HepG2 (cell line): ENCODE data around the gene MAGT1. TPM values are rescaled to one million over a fixed set of nuclear protein-coding genes. Genes with fewer than 3 reads are reported as not detected.
"Not testable (repeated sequence)": the region's sequence is repeated elsewhere in the genome, so short reads cannot be mapped to it uniquely, and the experiment has no call there.

Experiments used
- ATAC-seq: fragments of 200-7000 bp; cut with Tn5 transposase; 3 replicates; pipeline ENCODE4 v1.9.1; 2020; ENCODE audit warnings: mild to moderate bottlenecking, moderate library complexity
- BruUV-seq: library from RNA; stranded (reverse); fragments of 400-500 nt; replicated peaks from 2 replicates; lab custom pipeline; 2021; lab: Mats Ljungman, UMichigan
- CTCF ChIA-PET: fragments of 300-600 bp; formaldehyde crosslinking; extraction: SDS; loops from one replicate; lab custom pipeline; 2021; ENCODE audit warnings: low total read pairs, inconsistent platforms, low intra/inter-chr PET ratio; lab: Yijun Ruan, JAX
- POLR2A ChIA-PET: fragments of 350-600 bp; sonication (Branson Sonifier 250); formaldehyde crosslinking; loops from one replicate; lab custom pipeline; 2020; ENCODE audit warnings: antibody characterized with exemption, inconsistent platforms; lab: Yijun Ruan, JAX
- DNase-seq: peaks from one replicate; pipeline ENCODE4 v3.0.0-alpha.2; 2015; ENCODE audit warnings: low spot score
- FAIRE-seq: peaks from 3 replicates; lab custom pipeline; 2011; peaks lifted over from hg19 to GRCh38; lab: Jason Lieb, UNC
- H2AFZ ChIP-seq: one replicate; pipeline ENCODE4 v1.6.1; 2011; ENCODE audit warnings: low read length, inconsistent platforms
- H3K27ac ChIP-seq: fragments of 300-600 bp; 3 replicates; pipeline ENCODE4 v1.8.0; 2011; ENCODE audit warnings: mixed run types, mild to moderate bottlenecking, mixed read lengths, low read length, inconsistent platforms; ENCODE audit not compliant: insufficient read depth; ENCODE audit errors: extremely low read length
- H3K27me3 ChIP-seq, 2 experiments: fragments of 200-600 bp in 1 of 2; 2 replicates in 1 of 2; 3 replicates in 1 of 2; pipeline versions ENCODE4 v1.6.0 to v1.8.0; 2011; ENCODE audit warnings: low read length in 2 of 2, mild to moderate bottlenecking in 2 of 2, moderate library complexity in 2 of 2, inconsistent platforms in 1 of 2; ENCODE audit not compliant: insufficient read depth in 2 of 2, control insufficient read depth in 1 of 2
- H3K36me3 ChIP-seq, 2 experiments: fragments of 200-600 bp in 1 of 2; replicated peaks in 1 of 2; 2 replicates in 1 of 2; 3 replicates in 1 of 2; pipeline versions ENCODE4 v1.5.1 to v1.8.0; 2011; ENCODE audit warnings: low read length in 2 of 2, inconsistent platforms in 1 of 2; ENCODE audit not compliant: insufficient read depth in 2 of 2, control insufficient read depth in 1 of 2
- H3K4me1 ChIP-seq: 2 replicates; pipeline ENCODE4 v1.5.1; 2012; ENCODE audit warnings: low read length, inconsistent platforms; ENCODE audit not compliant: insufficient read depth
- H3K4me2 ChIP-seq: 2 replicates; pipeline ENCODE4 v1.6.0; 2011; ENCODE audit warnings: low read depth, low read length, inconsistent platforms
- H3K4me3 ChIP-seq, 3 experiments: fragments of 200-600 bp in 1 of 3; sonication (generic), shearing (Covaris generic) in 1 of 3; replicated peaks in 1 of 3; 2 replicates each; pipeline ENCODE4 v1.5.1; 2011 to 2016; ENCODE audit warnings: low read length in 3 of 3, inconsistent platforms in 2 of 3, low read depth in 2 of 3, mild to moderate bottlenecking in 2 of 3, control low read depth in 1 of 3, mixed read lengths in 1 of 3; ENCODE audit not compliant: insufficient read depth in 1 of 3
- H3K79me2 ChIP-seq: one replicate; pipeline ENCODE4 v1.6.1; 2011; ENCODE audit warnings: low read length, inconsistent platforms; ENCODE audit not compliant: insufficient read depth
- H3K9ac ChIP-seq: 2 replicates; pipeline ENCODE4 v1.6.0; 2011; ENCODE audit warnings: mild to moderate bottlenecking, low read depth, low read length, inconsistent platforms; ENCODE audit not compliant: insufficient read depth
- H3K9me3 ChIP-seq: 2 replicates; pipeline ENCODE4 v1.5.1; 2012; ENCODE audit warnings: mild to moderate bottlenecking, low read length
- H4K20me1 ChIP-seq: 2 replicates; pipeline ENCODE4 v1.6.0; 2011; ENCODE audit warnings: inconsistent platforms, mild to moderate bottlenecking, low read length, moderate library complexity; ENCODE audit not compliant: insufficient read depth
- E2F1 ChIP-seq: sonication (generic); formaldehyde crosslinking; IDR thresholded peaks from 2 replicates; pipeline ENCODE4 v1.5.0; 2020; ENCODE audit warnings: missing genetic modification reagents
- FOSL2 ChIP-seq: sonication (generic); formaldehyde crosslinking; IDR thresholded peaks from 2 replicates; pipeline ENCODE4 v1.4.0; 2020; ENCODE audit warnings: missing genetic modification reagents
- KLF16 ChIP-seq, 2 experiments: sonication (generic) in 1 of 2; formaldehyde crosslinking in 1 of 2; IDR thresholded peaks; 2 replicates each; pipeline versions ENCODE4 v1.6.1 to v1.8.0; 2016 to 2023; ENCODE audit warnings: missing genetic modification reagents in 2 of 2, missing compliant biosample characterization in 1 of 2
- MAX ChIP-seq: IDR thresholded peaks from 2 replicates; pipeline ENCODE4 v1.6.1; 2012; ENCODE audit warnings: inconsistent platforms
- NCOR1 ChIP-seq: fragments of 200-600 bp; sonication (generic); IDR thresholded peaks from 2 replicates; pipeline ENCODE4 v1.7.0; 2017; ENCODE audit warnings: antibody characterized with exemption, low read length, borderline replicate concordance
- NFIB ChIP-seq: sonication (generic); formaldehyde crosslinking; IDR thresholded peaks from 2 replicates; pipeline ENCODE4 v1.9.0; 2021; ENCODE audit warnings: missing genetic modification reagents, mild to moderate bottlenecking, borderline replicate concordance
- POLR2AphosphoS5 ChIP-seq: IDR thresholded peaks from 2 replicates; pipeline ENCODE4 v1.6.1; 2012; ENCODE audit warnings: low read depth, low read length
- TBL1XR1 ChIP-seq: fragments of 150-350 bp; IDR thresholded peaks from 2 replicates; pipeline ENCODE4 v1.6.1; 2014; ENCODE audit warnings: borderline replicate concordance, low read length; ENCODE audit not compliant: partially characterized antibody
- TGIF2 ChIP-seq: IDR thresholded peaks from 2 replicates; pipeline ENCODE4 v1.6.1; 2016; ENCODE audit warnings: control low read depth, missing compliant biosample characterization
- ZMYM4 ChIP-seq: sonication (generic); formaldehyde crosslinking; IDR thresholded peaks from 2 replicates; pipeline ENCODE4 v1.8.1; 2023; ENCODE audit warnings: mild to moderate bottlenecking, missing genetic modification reagents
- ZNF274 ChIP-seq: sonication (generic); formaldehyde crosslinking; IDR thresholded peaks from 2 replicates; pipeline ENCODE4 v1.5.1; 2020; ENCODE audit warnings: mild to moderate bottlenecking, missing genetic modification reagents
- ZNF468 ChIP-seq: sonication (generic); formaldehyde crosslinking; IDR thresholded peaks from 2 replicates; pipeline ENCODE4 v1.8.0; 2022; ENCODE audit warnings: mild to moderate bottlenecking, moderate library complexity, missing genetic modification reagents
- ZUFSP ChIP-seq: sonication (generic); formaldehyde crosslinking; IDR thresholded peaks from 2 replicates; pipeline ENCODE4 v1.9.0; 2021; ENCODE audit warnings: missing genetic modification reagents, mild to moderate bottlenecking, borderline replicate concordance
- WGBS: methylation state at CpG from one replicate; pipeline ENCODE4 v1.1.6; 2017; ENCODE audit warnings: low lambda C conversion rate; 5-methylcytosine and 5-hydroxymethylcytosine counted together
- in situ Hi-C: cut with HindIII; loops from 2 replicates; pipeline ENCODE4 v1.10.0; 2017; ENCODE audit warnings: low pct_unique_long_range_greater_than_20kb; ENCODE audit not compliant: extremely low pct_ligation_motif_present
- intact Hi-C: fragments of 100-400 bp; cut with micrococcal nuclease; formaldehyde crosslinking; loops from one replicate; pipeline ENCODE4 v1.10.0; 2022; ENCODE audit not compliant: unreplicated experiment
- polyA plus RNA-seq, 8 experiments: library from polyadenylated mRNA; depleted of rRNA in 3 of 8; stranded (reverse) in 7 of 8; unstranded in 1 of 8; fragments of >200 nt; fragmentation: Illumina TruSeq in 4 of 8; extraction: Trizol in 4 of 8; gene quantifications; 2 replicates each; pipeline versions ENCODE4 v1.2.1 to v1.2.3, GENCODE V29; 2011 to 2016; ENCODE audit warnings: low read depth in 4 of 8, missing spikeins in 1 of 8, mixed read lengths in 1 of 8; ENCODE audit not compliant: insufficient read depth in 1 of 8
- total RNA-seq, 5 experiments: library from RNA; depleted of rRNA; stranded (reverse); fragments of >200 nt; fragmentation: Illumina TruSeq; extraction: Trizol; gene quantifications; 2 replicates each; pipeline ENCODE4 v1.2.3, GENCODE V29; 2016; ENCODE audit warnings: low read depth in 1 of 5
- TF ChIP-seq, protein P1 (sequence below): sonication (generic); formaldehyde crosslinking; IDR thresholded peaks from 2 replicates; pipeline ENCODE4 v1.4.0; 2020; ENCODE audit warnings: missing genetic modification reagents, borderline replicate concordance

MAGT1 gene
- total and polyA plus RNA-seq, 2 of the 13 experiments (the other 11 are each of a cell fraction or from before 2014, with no cell fraction given) = 38.0 to 75.0 TPM

DNA sequence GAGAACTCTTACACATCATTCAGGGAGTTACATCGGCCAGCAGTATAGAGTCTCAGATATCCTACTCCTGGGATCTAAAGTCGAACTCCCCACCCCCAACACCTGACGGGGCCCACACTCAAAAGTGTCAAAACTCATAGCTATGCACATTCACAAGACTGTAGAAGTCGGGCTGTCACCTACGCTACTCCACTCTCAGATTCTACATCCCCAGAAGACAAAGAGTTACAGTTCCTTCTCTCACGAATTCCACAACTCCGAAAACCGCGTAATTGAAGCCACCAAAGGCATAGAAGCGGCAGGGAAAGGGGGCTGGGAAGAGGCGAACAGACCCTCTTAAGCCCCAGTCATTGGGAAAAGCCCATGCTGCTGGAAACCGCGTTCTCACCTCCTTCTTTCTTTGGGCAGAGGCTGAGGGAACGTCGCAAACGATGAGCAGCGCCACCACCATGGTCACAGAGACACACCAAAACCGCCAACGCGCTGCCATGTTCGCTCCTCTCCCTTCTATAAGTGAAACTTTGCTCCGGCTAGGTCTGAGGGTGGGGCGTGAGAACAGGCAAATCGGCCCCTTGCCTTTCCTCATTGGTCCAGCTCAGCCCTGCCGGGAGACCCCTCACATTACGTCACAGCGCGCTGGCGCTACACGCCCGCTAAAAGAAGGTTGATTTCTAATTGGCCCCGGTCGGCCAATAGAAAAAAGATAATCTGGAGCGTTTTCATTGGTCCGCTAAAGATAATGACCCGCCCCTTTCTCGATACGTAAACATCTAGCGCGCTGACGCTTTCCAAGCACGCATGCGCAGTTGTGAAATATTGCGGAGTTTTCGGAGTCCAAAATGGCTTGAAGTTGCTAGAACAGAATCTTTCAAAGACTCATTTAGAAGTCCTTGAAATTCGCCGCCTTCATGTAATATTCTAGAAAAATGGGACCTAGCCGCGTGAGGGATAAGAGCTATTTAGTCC, at the start of gene MAGT1 (continued):
- TF ChIP-seq, protein P1, sequence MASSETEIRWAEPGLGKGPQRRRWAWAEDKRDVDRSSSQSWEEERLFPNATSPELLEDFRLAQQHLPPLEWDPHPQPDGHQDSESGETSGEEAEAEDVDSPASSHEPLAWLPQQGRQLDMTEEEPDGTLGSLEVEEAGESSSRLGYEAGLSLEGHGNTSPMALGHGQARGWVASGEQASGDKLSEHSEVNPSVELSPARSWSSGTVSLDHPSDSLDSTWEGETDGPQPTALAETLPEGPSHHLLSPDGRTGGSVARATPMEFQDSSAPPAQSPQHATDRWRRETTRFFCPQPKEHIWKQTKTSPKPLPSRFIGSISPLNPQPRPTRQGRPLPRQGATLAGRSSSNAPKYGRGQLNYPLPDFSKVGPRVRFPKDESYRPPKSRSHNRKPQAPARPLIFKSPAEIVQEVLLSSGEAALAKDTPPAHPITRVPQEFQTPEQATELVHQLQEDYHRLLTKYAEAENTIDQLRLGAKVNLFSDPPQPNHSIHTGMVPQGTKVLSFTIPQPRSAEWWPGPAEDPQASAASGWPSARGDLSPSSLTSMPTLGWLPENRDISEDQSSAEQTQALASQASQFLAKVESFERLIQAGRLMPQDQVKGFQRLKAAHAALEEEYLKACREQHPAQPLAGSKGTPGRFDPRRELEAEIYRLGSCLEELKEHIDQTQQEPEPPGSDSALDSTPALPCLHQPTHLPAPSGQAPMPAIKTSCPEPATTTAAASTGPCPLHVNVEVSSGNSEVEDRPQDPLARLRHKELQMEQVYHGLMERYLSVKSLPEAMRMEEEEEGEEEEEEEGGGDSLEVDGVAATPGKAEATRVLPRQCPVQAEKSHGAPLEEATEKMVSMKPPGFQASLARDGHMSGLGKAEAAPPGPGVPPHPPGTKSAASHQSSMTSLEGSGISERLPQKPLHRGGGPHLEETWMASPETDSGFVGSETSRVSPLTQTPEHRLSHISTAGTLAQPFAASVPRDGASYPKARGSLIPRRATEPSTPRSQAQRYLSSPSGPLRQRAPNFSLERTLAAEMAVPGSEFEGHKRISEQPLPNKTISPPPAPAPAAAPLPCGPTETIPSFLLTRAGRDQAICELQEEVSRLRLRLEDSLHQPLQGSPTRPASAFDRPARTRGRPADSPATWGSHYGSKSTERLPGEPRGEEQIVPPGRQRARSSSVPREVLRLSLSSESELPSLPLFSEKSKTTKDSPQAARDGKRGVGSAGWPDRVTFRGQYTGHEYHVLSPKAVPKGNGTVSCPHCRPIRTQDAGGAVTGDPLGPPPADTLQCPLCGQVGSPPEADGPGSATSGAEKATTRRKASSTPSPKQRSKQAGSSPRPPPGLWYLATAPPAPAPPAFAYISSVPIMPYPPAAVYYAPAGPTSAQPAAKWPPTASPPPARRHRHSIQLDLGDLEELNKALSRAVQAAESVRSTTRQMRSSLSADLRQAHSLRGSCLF (CRISPR knock-in tag) = no peak
- TF ChIP-seq KLF16 (CRISPR knock-in tag; IDR thresholded peaks at IDR 0.05) (0 out of 4 replicates have a peak, but pooled peaks of 1 of the 2 experiments have one; percentile 37), NCOR1 (no peak), MAX (peak; percentile 24; the same call in 1 of the 2 replicates), ZUFSP (CRISPR knock-in tag) (no peak), TBL1XR1 (no peak), FOSL2 (CRISPR knock-in tag) (0 out of 2 replicates have a peak, but pooled peaks have one; percentile 19), ZMYM4 (CRISPR knock-in tag) (peak; percentile 71), ZNF468 (CRISPR knock-in tag) (no peak), POLR2AphosphoS5 (peak; percentile 81), ZNF274 (CRISPR knock-in tag) (no peak), TGIF2 (CRISPR knock-in tag) (peak; percentile 69; the same call in 1 of the 2 replicates), E2F1 (CRISPR knock-in tag) (0 out of 2 replicates have a peak, but pooled peaks have one; percentile 29), NFIB (CRISPR knock-in tag) (no peak)

DNA sequence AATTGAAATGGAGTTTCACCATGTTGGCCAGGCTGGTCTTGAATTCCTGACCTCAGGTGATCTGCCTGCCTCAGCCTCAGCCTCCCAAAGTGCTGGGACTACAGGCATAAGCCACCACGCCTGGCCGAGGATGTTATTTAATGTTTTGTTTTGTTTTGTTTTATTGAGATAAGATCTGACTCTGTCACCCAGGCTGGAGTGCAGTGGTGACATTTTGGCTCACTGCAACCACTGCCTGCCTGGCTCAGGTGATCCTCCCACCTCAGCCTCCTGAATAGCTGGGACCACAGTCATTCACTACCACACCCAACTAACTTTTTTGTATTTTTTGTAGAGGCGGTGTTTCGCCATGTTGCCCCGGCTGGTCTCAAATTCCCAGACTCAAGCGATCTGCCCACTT, 49.8 kb upstream of the MAGT1 start:
- ATAC-seq, H3K9me3 ChIP-seq, H3K4me1 ChIP-seq, H3K4me2 ChIP-seq, H3K27me3 ChIP-seq, H3K36me3 ChIP-seq, H3K9ac ChIP-seq, intact Hi-C loops, H3K79me2 ChIP-seq, in situ Hi-C loops, FAIRE-seq, DNase-seq, CTCF ChIA-PET, H3K4me3 ChIP-seq, BruUV-seq, POLR2A ChIA-PET, H2AFZ ChIP-seq, H4K20me1 ChIP-seq, H3K27ac ChIP-seq: not testable (repeated sequence)
- WGBS = 100% methylated on average over 4 of the region's 6 CpGs
